GM23338 (cell line): ENCODE results near the gene MYCBPAP. TPM values are rescaled to one million over a fixed set of nuclear protein-coding genes. Genes with fewer than 3 reads are reported as not detected.

Experiments used
- ATAC-seq: fragments of 200-7000 bp; cut with Tn5 transposase; 3 replicates; pipeline ENCODE4 v1.9.1; 2020
- DNase-seq: peaks from one replicate; pipeline ENCODE4 v3.0.0-alpha.2; 2015; ENCODE audit warnings: low spot score
- H2AFZ ChIP-seq: fragments of 200-600 bp; sonication (generic); 2 replicates; pipeline ENCODE4 v1.8.0; 2016; ENCODE audit warnings: antibody characterized with exemption, mild to moderate bottlenecking, moderate library complexity
- H3F3A ChIP-seq: fragments of 200-600 bp; sonication (generic); replicated peaks from 2 replicates; pipeline ENCODE4 v1.8.0; 2017; ENCODE audit warnings: antibody characterized with exemption, mixed run types, low read depth
- H3K27ac ChIP-seq: fragments of 200-600 bp; sonication (generic); 2 replicates; pipeline ENCODE4 v1.6.1; 2016; ENCODE audit warnings: low read depth
- H3K27me3 ChIP-seq: fragments of 200-600 bp; sonication (generic); 2 replicates; pipeline ENCODE4 v1.8.0; 2016; ENCODE audit warnings: mild to moderate bottlenecking, mixed run types, moderate library complexity; ENCODE audit not compliant: insufficient read depth
- H3K36me3 ChIP-seq: fragments of 200-600 bp; sonication (generic); 2 replicates; pipeline ENCODE4 v1.8.0; 2016; ENCODE audit warnings: mild to moderate bottlenecking; ENCODE audit not compliant: insufficient read depth
- H3K4me1 ChIP-seq: fragments of 200-600 bp; sonication (generic); 2 replicates; pipeline ENCODE4 v1.8.0; 2016; ENCODE audit warnings: mild to moderate bottlenecking, moderate library complexity; ENCODE audit not compliant: insufficient read depth
- H3K4me2 ChIP-seq: fragments of 200-600 bp; sonication (generic); 2 replicates; pipeline ENCODE4 v1.7.1; 2017; ENCODE audit warnings: mixed run types
- H3K4me3 ChIP-seq: fragments of 200-600 bp; sonication (generic); 2 replicates; pipeline ENCODE4 v1.6.1; 2016; ENCODE audit warnings: mixed run types
- H3K79me2 ChIP-seq: fragments of 200-600 bp; sonication (generic); replicated peaks from 2 replicates; pipeline ENCODE4 v1.8.0; 2017; ENCODE audit warnings: mild to moderate bottlenecking; ENCODE audit not compliant: insufficient read depth
- H3K9me2 ChIP-seq: fragments of 200-600 bp; sonication (generic); 2 replicates; pipeline ENCODE4 v1.8.0; 2017; ENCODE audit not compliant: insufficient read depth
- H4K20me1 ChIP-seq: fragments of 200-600 bp; sonication (generic); replicated peaks from 2 replicates; pipeline ENCODE4 v1.8.0; 2017; ENCODE audit warnings: mild to moderate bottlenecking; ENCODE audit not compliant: insufficient read depth
- H3K27ac Mint-ChIP-seq: 2 replicates; pipeline ENCODE4 v1.8.0; 2020; ENCODE audit warnings: inconsistent platforms, mild to moderate bottlenecking, moderate library complexity, mixed read lengths
- H3K27me3 Mint-ChIP-seq: 3 replicates; pipeline ENCODE4 v1.8.0; 2022; ENCODE audit warnings: low read depth, mild to moderate bottlenecking, moderate library complexity, mixed read lengths, inconsistent platforms; ENCODE audit not compliant: insufficient read depth, poor library complexity
- H3K36me3 Mint-ChIP-seq: 3 replicates; pipeline ENCODE4 v1.8.0; 2021; ENCODE audit warnings: low read depth, mild to moderate bottlenecking, inconsistent platforms, moderate library complexity, mixed read lengths
- H3K4me1 Mint-ChIP-seq: 3 replicates; pipeline ENCODE4 v1.8.0; 2020; ENCODE audit warnings: mild to moderate bottlenecking, inconsistent platforms, mixed read lengths
- H3K4me3 Mint-ChIP-seq: 3 replicates; pipeline ENCODE4 v1.8.0; 2021; ENCODE audit warnings: moderate library complexity, mild to moderate bottlenecking, inconsistent platforms, mixed read lengths
- H3K9me3 Mint-ChIP-seq: 3 replicates; pipeline ENCODE4 v1.8.0; 2020; ENCODE audit warnings: moderate library complexity, mild to moderate bottlenecking, inconsistent platforms, mixed read lengths
- CREB1 ChIP-seq: fragments of 250-450 bp; sonication (Bioruptor Pico); IDR thresholded peaks from 2 replicates; pipeline ENCODE4 v1.5.0; 2020; ENCODE audit warnings: low read depth, mild to moderate bottlenecking, moderate library complexity
- EZH2 ChIP-seq: fragments of 200-600 bp; sonication (generic); IDR thresholded peaks from one replicate; pipeline ENCODE4 v1.8.0; 2017; ENCODE audit warnings: antibody characterized with exemption, mild to moderate bottlenecking, low read depth; ENCODE audit not compliant: unreplicated experiment
- EZH2phosphoT487 ChIP-seq: fragments of 200-600 bp; sonication (generic); IDR thresholded peaks from one replicate; pipeline ENCODE4 v1.8.1; 2018; ENCODE audit warnings: antibody characterized with exemption; ENCODE audit not compliant: unreplicated experiment
- POLR2AphosphoS5 ChIP-seq: IDR thresholded peaks from 2 replicates; pipeline ENCODE4 v1.6.1; 2016; ENCODE audit warnings: antibody characterized with exemption, low read depth
- REST ChIP-seq: IDR thresholded peaks from one replicate; pipeline ENCODE4 v1.6.1; 2018; ENCODE audit warnings: antibody characterized with exemption; ENCODE audit not compliant: unreplicated experiment
- ZNF331 ChIP-seq: fragments of 250-450 bp; sonication (Bioruptor Pico); IDR thresholded peaks from 2 replicates; pipeline ENCODE4 v1.5.0; 2020; ENCODE audit warnings: low read depth, mild to moderate bottlenecking, moderate library complexity
- polyA plus RNA-seq: library from polyadenylated mRNA; unstranded; fragments of >200 nt; fragmentation: Nextera tagmentation; extraction: Ambion mirVana; gene quantifications from 2 replicates; pipeline ENCODE4 v1.2.1, GENCODE V29; 2016
- total RNA-seq: library from RNA; depleted of rRNA; stranded (reverse); fragments of >200 nt; shearing (Covaris generic); gene quantifications from 2 replicates; pipeline ENCODE4 v1.2.3, GENCODE V29; 2014

MYCBPAP gene
- total and polyA plus RNA-seq, 2 experiments from 2014 or later, result 0.63 to 1.7 TPM

DNA sequence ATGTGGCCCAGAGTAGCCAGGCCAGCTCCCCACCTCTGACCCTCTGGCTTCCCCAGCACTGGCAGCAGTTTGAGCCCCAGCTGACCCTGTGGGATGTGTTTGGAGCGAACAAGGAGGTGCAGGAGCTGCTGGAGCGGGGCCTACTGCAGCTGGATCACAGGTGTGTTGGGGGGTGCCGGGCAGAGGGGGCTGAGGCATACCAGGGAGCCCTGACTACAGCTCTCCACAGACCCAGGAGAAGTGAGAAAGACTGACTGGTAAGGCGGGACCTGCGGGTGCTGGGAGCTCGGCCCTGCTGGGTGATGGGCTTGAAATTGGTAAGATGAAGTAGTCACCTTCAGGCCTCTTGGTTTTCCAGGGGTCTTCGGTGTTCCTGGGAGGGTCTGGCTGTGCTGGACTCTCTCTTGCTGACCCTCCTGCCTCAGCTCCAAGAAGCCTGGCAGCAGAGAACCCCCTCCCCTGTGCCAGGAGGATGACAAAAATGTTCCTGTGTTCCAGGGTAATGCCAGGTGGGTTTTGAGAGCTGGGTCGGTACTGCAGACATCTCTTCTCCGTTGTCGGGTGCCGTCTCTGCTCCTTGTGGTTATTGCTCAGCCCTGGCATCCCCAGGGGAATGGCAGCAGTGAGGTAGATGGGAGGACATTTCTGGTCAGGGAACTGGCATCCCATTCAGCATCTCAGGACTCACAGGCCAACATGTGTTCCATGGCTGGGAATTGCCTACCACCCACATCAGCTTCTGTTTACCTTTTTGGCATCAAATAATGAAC is 23.7 kb upstream of the MYCBPAP start:
- no peaks in the 10 kb centered on the region for H3K27me3 ChIP-seq
- H3K27me3 Mint-ChIP-seq, result peaks cover 10% of the 10 kb centered on the region
- no peak overlapping the region for H2AFZ ChIP-seq
- no peak overlapping the region for H3K27ac Mint-ChIP-seq
- peaks cover 5% of the 10 kb centered on the region; the same call in 1 of the 2 replicates for H3K4me1 ChIP-seq
- H3K79me2 ChIP-seq, result no peaks in the 10 kb centered on the region
- no peak overlapping the region for H3K4me2 ChIP-seq
- no peaks in the 10 kb centered on the region for H3K9me2 ChIP-seq
- DNase-seq (no peak), ATAC-seq (no peak)
- H3F3A ChIP-seq, result no peaks in the 10 kb centered on the region
- H3K4me1 Mint-ChIP-seq, result peaks cover 7% of the 10 kb centered on the region; the same call in 2 of the 3 replicates
- H3K4me3 ChIP-seq, result no peak overlapping the region
- no peaks in the 10 kb centered on the region for H3K9me3 Mint-ChIP-seq
- no peaks in the 10 kb centered on the region for H3K36me3 ChIP-seq
- H3K36me3 Mint-ChIP-seq, result peaks cover 33% of the 10 kb centered on the region
- no peak overlapping the region for H3K27ac ChIP-seq
- no peak for TF ChIP-seq EZH2phosphoT487
- H3K4me3 Mint-ChIP-seq, result no peak overlapping the region
- H4K20me1 ChIP-seq, result no peaks in the 10 kb centered on the region

- H3K79me2 ChIP-seq, result no peaks in the 10 kb centered on the region
- ATAC-seq (no peak), DNase-seq (no peak)
- Mint-ChIP-seq H3K9me3 (no peaks in the 10 kb centered on the region), H3K4me1 (peaks cover 2% of the 10 kb centered on the region; the same call in 1 of the 3 replicates), H3K4me3 (no peak overlapping the region), H3K27me3 (peaks cover 6% of the 10 kb centered on the region), H3K36me3 (peaks cover 31% of the 10 kb centered on the region), H3K27ac (no peak overlapping the region)
- H2AFZ ChIP-seq, result no peak overlapping the region
- H3K27ac ChIP-seq, result no peak overlapping the region
- H3K9me2 ChIP-seq, result no peaks in the 10 kb centered on the region
- no peak for TF ChIP-seq EZH2phosphoT487
- TF ChIP-seq CREB1, result no peak
- TF ChIP-seq REST, result no peak
- no peak for TF ChIP-seq EZH2
- TF ChIP-seq POLR2AphosphoS5, result no peak
- TF ChIP-seq ZNF331 (CRISPR knock-in tag), result no peak
- H3K4me2 ChIP-seq, result no peak overlapping the region
- H3K4me1 ChIP-seq, result no peaks in the 10 kb centered on the region
- no peak overlapping the region for H3K4me3 ChIP-seq
- H3F3A ChIP-seq, result no peaks in the 10 kb centered on the region
- H4K20me1 ChIP-seq, result no peaks in the 10 kb centered on the region
- no peaks in the 10 kb centered on the region for H3K27me3 ChIP-seq
- no peaks in the 10 kb centered on the region for H3K36me3 ChIP-seq
These were observed 20.8 kb upstream of the MYCBPAP start for GRCh38 chr17:50487213-50488096.
